ENCODE measurements around the gene SLC6A19.

GRCh38 chr5:1204693-1205242 lies 3.4 kb downstream of the SLC6A19 start:
- TF ChIP-seq CTCF (IDR thresholded peaks at IDR 0.05) (no peak), POLR2A (IDR thresholded peaks at IDR 0.05) (no peak)

All from lower leg skin (tissue), 3 donors.